ENCODE data around the gene ARHGAP32.
A peak's percentile ranks its signal among the peaks of the same experiment; 100 is the strongest.

Gene ARHGAP32

DNA sequence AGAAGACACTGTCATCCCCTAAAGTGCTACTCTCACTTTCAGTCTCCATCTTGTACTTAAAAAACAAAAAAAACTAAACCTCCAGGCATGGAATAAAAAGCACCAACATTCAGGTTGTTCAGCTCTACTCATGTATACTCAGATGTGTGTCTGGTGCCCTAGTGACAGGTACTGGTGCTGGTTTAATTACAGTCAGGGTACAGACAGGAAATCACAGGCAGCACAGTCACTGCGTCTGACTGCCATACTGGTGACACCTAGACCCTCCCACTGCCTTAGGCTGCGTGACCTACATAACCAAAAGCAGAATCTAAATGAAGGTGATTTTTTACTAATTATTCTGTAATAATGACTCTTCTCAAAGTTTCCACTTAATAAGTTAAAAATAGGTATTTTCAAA is at the start of gene ARHGAP32:
TSS of gene ARHGAP32 (minus strand) at position 176 of the 400 bp plus-strand sequence. CDS start at position 49, 127 bp downstream.
- no peak for DNase-seq

DNA sequence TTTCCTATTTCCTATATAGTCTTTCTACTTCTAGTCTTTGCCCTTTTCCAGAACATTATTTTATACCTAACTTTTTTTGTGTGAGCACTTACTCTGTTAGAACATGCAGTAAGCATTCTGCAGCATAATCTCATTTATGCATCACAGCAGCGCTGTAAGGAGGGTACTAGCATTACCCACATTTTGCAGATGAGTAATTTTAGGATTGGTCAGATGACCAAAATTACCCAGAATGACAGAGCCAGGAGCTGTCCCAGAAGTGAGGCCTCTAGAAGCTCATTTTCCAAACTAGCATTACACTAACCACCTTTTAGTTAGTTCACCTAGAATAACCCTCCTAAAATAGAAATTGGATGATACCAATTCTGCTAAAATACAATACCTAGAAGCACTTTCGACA is 47.1 kb upstream of the ARHGAP32 start:
- DNase-seq: no peak

DNA sequence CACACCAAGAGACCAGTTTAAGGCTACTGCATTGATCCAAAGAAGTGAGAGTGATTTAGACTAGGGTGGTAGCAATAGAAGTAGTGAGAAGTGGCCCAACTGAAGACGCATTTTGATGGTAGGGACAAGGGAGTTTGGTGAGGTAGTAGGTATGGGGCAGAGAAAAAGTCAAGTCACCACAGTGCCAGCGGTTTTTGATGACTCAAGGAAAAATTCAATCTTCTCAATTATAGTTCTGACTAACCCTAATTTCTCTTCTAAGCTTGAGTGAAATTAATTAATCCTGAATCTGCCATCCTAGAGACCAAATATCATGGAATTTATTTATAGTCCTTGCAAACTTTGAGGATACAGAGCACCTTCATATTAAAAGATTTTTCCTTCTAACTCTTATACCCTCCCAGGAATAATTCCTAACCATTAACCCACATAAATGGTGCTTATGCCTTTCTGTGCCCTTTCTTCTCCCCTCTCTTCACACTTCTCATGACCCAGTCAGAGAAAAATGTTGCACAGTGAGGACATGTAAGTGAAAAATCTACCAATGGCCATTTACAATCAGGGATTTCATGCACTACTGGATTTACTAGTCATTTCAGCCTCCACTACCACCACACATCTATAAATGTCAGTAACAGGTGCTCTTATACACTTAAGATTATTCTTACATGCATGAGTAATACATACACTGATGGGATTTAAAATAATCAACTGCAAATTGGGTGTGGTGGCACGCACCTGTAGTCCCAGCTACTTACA is 45.9 kb upstream of the ARHGAP32 start:
- no peak for DNase-seq

DNA sequence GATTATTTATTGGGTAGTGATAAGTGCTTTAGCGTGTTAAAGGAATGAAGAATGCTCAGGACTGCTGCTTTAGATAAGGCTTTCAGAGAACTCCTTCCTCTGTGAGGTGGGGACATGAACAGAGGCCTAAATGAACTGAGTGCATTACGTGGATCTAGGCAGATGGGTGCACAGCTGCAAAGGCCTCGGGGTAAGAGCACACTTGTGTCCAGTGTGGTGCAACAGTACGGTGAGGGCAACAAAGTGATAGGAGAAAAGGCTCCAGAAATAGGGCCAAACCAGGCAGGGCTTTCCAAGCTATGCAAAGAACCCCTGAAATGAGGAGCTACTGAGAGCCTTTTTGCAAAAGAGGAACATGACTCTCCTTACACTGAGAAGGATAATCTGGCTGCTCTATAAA is 45.3 kb upstream of the ARHGAP32 start:
- peak; percentile 6 for DNase-seq

DNA sequence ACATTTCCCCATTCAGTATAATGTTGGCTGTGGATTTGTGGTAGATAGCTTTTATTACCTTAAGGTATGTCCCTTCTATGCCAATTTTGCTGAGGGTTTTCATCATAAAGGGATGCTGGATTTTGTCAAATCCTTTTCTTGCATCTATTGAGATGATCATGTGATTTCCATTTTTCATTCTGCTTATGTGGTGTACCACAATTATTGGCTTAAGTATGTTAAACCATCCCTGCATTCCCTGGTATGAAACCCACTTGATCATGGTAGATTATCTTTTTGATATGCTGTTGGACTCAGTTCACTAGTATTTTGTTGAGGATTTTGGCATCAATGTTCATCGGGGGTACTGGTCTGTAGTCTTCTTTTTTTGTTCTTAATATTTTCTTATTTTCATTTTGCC is 44.7 kb upstream of the ARHGAP32 start:
- no peak for DNase-seq

DNA sequence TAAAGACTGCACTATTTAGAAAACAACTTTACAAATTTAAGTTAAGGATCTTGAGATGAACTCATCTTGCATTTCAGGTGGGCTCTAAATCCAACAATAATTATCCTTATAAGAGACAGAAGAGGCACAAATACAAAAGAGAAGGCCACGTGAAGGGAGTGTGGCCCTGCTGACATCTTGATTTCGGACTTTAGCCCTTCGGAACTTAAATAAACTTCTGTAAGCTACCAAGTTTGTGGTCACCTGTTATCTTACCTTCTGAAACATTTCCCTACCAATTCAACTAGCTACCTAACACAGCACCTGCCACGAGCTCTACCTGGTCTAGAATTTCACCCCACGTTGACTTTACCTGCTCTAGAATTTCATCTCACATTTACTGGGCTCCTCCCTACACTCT is 42.9 kb upstream of the ARHGAP32 start:
- DNase-seq: no peak

DNA sequence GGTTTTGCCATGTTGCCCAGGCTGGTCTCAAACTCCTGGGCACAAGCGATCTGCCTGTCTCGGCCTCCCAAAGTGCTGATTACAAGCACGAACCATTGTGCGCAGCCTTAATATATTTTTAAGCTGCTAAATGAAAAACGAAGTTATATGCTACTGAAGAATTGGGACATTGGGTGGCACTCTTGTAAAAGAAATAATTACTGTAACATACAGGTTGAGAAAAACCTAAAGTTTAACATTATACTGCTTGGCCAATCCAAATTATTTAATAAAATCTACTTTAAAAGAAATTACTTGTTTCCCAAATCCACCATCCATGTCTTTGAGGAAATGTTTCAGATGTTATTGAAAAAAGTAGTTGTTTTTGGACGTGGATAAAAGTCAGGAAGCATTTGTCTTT is 37.9 kb upstream of the ARHGAP32 start:
- DNase-seq: peak; percentile 9

DNA sequence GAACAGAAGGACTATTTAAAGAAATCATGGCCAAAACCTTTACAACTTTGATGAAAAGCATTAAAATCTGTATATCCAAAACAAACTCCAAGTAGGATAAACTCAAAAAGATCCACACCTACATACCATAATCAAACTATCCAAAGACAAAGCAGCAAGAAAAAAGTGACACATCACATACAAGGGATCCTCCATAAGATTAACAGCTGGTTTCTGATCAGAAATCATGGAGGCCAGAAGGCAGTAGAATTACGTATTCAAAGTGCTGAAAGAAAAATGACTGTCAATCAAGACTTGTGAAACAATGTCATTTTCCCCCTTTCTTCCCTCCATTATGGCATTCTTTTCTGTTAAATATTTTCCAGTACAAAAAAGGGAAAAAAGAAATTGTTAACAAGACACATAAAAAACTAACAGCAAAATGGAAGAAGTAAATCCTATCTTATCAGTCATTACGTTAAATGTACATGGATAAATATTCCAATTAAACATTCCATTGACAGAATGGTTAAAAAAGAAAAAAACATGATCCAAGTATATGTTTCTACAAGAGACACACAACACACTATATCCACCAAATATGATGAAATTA is 34.2 kb upstream of the ARHGAP32 start:
- DNase-seq: no peak

DNA sequence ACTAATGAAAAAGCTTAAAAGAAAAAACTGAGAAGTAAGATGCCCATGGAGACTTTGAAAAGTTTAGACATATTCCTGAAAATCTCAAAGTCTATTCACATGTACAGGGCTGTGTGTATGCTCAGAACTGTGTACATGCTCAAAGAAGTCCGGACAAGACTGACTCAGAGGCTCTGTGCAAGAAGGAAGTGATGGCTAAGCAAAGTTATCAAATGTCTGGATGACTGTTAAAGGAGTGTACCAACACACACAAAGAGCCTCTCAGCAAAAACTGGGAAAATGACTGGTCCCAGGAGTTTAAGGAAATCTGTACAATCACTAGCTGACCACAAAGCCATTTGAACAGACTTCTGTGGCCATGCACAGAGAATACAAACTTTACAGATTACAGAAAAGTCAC is 33.1 kb upstream of the ARHGAP32 start:
- DNase-seq: no peak

DNA sequence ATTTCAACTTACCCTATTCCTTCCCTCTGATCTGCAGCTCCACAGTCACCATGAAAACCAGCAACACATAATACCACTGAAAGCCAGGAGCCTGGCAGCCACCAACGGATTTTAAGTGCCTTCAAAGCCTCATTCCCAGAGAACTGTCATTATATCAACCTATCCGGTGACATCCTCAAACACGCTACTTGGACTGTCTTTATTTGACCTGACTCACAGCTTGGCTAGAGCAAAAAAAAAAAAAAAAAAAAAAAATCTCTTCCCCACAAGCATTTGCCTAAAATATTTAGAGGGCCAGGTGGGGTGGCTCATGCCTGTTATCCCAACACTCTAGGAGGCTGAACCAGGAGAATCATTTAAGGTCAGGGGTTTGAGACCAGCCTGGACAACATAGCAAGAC is 32.4 kb upstream of the ARHGAP32 start:
- no peak for DNase-seq

DNA sequence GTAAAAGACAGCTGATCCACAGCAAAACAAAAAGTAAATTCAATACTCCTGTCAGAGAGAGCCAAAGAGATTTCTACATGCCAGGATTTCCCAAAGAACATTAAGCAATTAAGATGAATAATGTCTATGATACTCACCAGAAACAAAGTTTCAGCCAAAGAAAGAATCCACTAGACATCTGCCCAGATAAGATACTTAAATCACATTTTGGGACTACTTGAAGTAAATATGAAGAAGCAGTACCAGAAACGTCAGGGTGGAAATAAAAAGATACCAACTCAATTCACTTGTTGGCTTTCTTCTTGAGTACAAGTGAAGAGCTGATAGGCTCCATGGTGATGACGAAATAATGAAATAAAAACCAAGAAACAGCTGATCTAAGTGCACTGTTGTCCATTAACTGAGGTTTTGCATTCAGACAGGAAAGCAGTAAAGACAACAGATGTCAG is 31.6 kb upstream of the ARHGAP32 start:
- no peak for DNase-seq

DNA sequence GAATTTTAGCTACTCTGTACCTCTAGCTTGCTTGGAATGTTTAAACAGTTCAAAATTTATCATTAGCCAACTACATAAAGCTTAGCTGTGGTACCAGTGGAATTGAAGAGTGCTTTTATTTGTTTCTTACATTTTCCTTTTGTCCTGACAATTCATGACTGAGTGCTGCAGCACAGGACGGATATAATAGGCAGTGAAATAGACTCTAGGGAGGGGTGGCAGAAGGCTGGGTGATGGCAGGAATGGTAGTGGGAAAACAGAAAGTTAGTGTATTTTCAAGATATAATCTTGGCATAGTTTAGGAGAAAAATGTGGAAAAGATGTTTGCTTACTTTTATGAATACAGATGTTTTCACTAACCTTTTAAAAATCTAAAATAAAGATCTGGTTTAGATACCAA is 31.1 kb upstream of the ARHGAP32 start:
- DNase-seq: no peak

DNA sequence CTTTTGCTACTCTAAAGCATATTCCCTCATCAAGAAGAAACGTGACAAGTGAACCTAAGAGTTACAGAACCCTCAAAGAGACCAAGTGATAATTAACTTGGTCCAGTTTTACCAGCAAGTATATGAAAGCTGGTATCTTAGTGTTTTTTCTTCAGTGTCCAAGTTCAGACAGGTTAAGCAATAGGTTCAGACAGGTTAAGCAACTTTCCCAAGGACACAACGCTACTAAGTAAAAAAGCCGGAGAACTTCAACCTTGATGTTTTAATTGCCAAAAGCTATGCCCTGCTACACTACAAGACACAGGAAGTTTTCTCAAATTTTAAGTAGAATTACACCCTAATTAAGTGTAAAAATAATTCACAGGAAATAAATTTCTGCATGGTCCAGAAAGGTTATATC is 30.0 kb upstream of the ARHGAP32 start:
- DNase-seq: no peak

DNA sequence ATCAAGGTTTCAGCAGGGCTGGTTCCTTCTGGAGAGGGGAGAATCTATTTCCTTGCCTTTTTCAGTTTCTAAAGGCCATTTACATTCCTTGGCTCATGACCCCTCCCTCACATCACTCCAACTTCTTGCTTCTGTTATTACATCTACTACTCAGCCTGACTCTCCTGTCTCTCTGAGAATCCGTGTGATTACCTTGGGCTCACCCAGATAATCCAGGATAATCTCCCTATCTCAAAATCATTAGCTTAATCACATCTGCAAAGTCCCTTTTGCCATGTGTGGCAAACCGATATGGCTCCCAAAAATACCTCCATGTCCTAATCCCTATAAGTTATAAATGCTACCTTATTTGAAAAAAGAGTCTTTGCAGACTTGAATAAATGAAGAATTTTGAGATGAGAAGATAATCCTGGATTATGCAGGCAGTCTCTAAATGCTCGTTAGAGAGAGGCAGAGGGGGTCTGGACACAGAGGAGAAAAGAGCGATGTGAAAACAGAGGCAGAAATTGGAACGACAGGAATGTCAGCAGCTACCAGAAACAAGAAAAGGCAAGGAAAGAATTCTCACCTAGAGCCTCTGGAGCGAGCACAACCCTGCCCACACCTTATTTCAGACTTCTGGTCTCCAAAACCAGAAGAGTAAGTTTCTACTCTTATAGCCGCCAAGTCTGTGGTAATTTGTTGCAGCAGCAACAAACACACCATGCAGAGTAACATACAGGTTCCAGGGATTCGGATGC is 23.6 kb upstream of the ARHGAP32 start:
- DNase-seq: no peak

DNA sequence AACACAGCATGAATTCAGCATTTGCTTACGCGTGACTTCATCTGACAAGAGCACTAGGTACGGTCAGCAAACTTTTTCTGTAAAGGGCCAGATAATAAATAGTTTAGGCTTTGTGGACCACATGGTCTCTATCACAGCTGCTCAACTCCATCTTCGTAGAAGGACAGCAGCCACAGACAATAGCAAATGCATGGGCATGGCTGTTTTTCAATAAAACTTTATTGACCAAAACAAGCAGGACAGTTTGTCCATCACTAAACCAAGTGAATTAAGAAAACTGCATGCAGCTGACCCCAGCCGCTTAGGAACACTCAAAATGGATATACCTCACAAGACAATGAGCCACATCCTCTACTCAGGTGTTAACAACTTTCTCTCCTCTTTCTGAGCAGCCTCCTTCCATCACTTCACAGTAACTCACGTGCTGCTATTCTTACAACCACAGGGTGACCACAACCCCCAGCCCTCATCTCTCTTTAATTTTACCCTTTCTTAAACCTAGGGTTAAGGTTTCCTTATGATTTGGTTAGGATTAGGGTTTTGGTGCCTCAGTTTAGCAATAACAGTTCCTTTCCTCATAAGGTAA is 22.7 kb upstream of the ARHGAP32 start:
- DNase-seq: no peak

DNA sequence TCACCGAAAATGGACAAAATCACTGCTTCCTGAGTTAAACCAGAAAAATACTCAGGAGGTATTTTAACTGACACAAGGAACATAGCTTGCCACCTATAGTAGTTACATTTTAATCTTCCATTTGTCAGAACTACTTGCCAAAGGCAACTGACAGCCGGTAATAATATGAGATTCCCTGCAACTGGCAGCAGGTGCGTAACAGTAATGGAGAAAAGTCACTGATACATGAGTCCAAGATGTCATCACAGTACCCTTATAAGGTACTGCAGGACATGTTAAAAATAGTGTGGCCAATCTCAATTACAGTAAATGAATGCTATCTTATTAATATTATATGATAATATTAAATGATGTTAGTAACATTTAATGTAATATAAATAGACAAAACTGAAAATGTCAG is 21.1 kb upstream of the ARHGAP32 start:
- DNase-seq: no peak

DNA sequence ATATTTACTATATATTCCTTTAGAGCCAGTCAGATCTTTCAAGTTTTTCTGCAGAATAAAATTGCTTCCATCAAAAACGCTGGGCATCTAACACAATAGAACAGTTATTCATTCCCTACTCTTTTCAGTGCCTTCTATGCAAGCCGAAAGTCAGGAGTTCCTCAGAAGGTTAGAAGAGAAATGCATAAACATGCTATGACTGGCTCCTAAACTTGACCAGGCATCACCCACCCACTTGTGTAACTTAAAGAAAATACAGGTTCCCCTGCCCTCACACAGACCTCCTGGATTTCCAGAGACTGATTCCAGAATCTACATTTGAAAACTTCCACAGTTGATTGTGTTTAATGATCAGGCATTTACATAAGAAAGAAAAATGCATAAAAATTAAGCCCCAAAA is 19.3 kb upstream of the ARHGAP32 start:
- no peak for DNase-seq

DNA sequence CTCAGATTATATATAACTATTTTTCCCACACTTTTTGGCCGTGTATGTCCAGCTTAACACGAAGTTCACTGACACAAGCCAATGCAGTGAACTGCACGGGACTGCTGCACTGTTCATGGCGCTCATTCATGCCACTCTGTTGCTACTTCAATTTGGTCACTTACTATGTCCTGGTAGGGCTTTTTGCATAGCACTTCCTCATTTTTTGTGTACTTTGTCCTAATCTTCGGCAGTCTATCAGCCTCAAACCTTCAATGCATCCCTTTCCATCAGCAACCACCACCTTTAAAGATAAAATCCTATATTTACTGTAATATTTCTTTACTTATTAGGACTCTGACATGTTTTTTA is 18.7 kb upstream of the ARHGAP32 start:
- DNase-seq: no peak

DNA sequence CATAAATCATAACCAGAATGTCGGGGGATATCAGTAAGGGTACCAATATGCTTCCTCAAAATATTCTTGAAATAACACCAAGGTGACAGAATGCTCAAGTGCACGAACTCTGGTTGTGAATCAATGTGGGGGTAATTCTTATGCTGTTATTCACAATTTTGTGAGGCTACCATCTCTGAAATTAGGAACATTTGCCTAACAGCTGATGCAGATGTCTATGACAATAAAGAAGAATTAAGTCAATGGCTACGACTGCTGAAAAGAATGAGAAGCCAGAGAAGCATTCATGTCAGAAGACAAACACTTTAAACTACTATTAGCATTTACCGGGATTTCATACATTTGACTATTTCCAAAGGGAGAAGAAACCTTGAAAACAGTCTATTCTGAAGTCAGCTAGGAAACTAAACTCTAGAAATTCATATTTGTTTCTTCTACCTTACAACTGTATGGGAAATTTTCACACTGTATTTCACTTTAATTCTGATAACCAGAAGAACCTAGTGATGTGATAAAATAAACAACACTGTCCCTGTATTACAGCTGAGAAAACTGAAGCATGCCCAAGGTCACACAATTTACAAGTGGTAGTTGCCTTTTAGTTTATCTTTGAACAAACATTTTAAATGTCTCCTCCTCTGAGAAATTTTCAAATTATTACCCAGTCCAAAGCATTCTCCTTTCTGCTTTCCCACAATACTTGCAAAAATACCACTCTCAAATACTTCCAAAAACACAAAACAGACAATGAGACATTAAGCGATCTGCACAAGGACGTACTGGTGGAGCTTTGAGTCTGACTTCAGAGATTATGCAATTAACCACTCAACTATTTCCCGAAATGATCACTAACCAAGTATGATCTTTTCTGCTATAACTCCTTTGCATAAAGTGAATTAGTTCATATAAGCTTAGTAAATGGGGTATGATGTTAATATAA is 18.0 kb upstream of the ARHGAP32 start:
- no peak for DNase-seq

DNA sequence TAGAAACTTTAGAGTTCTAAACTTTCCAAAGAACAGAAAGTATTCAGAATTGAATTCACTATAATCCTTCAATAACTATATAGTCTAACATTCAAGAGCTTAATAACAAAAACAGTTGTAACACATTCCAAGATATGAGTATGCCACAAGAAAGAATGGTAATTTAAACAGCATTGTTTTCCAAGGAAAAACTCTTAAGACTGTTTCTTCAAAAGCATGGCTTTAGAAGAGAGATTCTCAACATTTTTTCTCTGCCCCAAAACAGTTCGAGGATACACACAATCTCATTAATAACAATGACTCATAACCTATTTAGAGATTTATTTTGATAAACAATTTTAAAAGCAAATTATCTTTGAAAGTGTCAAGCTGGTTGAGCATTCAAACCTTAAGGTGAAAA is 16.7 kb upstream of the ARHGAP32 start:
- DNase-seq: no peak

DNA sequence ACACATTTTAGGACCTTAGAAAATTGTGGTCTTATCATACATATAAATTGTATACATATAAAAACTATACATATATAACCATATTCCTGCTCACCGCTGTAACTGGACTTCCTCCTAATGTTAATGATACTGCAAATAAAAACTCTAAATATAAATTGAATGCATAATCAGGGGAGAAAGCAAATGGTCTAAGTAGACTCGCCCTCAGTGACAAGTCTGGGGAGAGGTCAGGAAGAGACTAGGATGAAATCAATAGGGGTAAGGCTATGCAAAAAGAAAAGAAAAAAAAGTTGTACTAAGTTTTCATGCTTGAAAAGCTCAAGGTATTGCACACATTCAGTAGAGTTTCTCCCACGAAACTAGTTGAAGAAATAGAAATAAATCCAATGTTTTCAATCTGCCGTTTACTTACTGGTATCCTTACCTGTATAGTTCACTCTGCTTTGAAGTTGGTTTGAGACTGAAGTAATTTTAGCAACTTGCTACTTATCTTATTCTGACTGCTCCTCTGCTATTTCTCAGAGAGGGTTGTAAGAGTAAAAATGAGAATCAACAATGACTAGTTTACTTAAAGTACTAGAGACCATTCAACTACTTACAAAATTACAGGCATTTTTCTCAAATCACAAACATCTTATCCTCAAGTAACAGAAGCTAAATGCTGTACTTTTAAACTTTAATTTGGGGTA is 12.2 kb upstream of the ARHGAP32 start:
- DNase-seq: no peak

DNA sequence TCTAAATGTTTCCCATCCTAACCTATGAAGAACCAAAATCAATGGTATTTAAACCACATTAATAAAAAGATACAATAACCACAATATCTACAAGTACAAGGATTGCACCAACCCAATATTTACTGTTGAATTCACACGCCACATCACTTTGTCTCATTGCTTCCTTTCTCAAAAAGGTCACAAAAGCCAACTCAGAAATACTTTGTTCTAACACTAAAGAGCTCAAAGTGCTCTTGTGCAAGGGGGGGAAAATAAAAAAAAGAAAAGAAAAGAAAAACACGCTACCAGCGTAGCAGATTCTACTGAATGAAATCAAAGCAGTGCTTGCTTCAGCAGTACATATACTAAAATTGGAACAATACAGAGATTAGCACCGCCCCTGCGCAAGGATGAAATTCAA is 10.5 kb upstream of the ARHGAP32 start:
- no peak for DNase-seq
